NCI-H2107 treated with DMSO at 0.1 percent for 48 hours (cell line): Measurements from ENCODE around the gene TMEM33.

Source experiments
- DNase-seq: peaks from one replicate; lab custom pipeline; 2025; ENCODE audit not compliant: unreplicated experiment; lab: John Stamatoyannopoulos, UW

Gene TMEM33

DNA sequence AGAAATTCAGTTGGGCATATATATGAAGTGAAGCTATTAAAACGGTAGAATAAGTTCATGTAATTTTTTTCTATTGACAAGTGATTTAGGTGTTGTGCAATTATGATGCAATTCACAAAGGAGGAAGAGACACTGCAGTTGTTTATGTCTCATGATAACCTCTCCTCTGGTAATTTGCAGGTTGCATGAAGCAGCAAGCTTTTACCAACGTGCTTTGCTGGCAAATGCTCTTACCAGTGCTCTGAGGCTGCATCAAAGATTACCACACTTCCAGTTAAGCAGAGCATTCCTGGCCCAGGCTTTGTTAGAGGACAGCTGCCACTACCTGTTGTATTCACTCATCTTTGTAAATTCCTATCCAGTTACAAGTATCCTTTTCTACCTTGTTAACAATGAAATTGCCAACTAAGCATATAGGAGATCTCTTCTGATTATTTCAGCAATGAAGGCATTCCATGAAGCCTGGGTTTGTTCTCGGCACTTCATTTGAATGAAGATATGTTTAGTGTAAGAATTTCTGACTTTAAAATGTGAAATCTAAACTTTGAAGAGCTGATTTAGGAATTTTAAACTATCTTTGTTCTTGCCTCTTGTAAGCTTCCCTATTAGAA is 3.9 kb downstream of the TMEM33 start:
- DNase-seq: peak; percentile 15

DNA sequence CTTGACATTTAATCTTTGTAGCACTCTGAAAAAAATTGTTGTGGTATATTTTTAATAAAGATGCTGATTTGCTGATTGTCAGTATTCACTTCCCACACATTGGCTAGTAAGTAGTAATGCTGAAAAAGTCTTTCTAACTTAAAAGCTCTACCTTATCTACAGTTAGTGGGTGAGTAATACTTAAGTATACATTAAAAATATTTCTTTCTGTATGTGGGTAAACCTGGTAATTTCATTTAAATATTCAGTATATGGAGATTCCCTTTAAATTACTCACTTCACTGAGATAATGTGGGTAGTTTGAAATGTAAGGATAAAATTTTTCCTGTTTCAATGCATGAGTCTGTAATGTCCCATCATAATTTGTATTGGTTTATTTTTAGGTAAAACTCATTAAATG is 5.6 kb downstream of the TMEM33 start:
- DNase-seq: no peak

DNA sequence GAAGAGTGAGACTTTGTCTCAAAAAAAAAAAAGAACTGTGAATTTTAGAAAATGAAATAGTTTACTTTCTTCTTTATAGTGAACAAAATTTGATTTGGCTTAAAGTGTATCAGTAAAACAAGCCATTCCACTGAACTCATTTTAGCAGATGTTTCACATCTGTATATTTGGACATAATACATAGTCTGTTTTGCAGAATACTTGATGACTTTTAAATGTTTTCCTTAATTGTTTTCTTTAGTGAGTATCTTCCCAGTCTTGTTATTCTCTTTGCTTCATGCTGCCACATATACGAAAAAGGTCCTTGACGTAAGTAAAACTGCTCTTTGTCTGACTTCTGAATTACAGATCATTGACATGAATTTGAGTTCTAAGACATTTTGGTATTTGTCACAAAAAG is 8.3 kb downstream of the TMEM33 start:
- no peak for DNase-seq

DNA sequence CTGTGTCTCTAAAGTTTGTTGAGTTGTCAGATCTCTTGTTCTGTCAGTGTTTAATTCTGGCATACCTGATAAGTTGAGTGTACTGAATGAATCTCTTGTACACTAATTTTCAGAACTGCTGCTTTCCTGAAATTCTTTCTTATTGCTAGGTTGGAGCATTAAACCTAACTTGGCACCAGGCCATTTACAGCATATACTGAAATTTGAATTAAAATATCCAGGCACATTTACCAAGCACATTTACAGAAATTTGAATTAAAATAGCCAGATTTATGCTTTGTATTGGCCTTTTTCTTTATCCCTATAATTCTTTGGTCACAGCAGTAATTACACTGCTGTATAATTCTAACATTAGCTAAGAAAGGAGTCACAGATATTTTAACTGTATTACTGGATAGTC is 8.9 kb downstream of the TMEM33 start:
- no peak for DNase-seq

DNA sequence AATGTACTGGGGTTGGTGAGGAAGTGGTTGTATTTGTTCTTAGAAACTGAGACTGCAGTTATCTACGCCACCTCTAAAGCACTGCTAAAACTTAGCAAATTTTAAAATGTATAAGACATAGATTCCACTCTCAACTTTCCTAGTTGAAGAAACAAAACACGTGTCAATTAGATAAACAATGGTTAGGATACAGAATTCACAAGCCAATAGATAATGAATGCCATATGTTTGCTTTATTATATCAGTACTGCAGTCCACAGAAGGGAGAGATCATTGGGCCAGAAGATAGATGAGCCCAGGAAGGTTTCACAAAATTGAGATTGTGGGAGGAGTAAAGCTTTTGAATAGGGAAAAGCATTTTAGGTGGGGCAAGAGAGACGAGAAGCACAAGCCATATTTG is 14.3 kb downstream of the TMEM33 start:
- DNase-seq: no peak

DNA sequence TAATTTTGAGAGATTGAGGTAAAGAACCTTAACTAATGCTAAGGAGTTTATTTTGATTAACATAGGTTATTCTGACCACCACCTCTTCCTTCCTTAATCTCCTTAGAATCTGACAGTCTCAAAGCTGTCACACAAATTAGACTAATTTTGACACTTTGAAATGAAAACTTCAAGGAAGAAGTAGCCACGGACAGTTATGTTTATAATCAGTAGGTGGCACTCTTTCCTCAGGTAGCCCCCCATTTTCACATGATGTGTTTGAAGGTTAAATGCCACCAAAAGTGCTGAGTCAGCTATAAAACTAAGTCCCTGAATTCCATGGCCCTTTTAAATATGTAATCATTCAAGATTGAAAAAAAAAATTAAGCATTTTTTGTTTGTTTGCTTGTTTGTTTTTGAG is 22.4 kb downstream of the TMEM33 start:
- no peak for DNase-seq

DNA sequence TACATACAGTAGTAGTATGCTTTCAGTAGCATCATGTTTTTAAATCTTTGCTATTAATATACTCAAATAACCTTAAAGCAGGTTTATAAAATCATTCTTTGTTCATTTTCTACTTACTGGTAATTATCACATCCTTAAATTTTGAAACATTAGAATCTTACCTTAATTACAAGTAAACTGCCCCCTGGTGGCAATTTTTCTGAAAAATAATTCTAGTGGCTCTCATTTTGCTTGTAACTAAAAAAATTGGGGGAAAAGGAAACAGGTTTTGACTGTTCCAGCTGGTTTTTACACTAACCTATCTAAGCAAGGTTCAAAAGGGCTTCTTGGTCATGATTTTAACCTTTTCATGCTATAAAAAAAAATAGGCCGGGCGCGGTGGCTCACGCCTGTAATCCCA is 27.9 kb downstream of the TMEM33 start:
- DNase-seq: no peak

DNA sequence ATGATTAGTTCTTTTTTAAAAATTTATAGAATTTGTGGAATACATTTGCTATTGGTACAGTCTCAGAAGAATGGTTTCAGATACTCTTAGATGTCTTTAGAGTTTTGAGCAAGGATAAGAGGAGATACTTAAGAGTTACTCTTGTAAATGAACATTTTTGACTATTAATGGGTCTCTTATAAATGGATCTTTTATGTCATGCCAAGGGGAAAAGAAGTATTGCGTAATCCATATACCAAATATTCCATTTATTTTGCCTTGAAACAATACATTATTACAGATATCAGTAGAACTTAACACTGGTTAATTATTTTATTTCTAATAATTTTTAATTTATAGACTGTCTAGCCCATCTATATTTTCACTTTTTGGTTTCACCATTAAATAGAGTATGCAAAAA is 29.2 kb downstream of the TMEM33 start:
- no peak for DNase-seq

DNA sequence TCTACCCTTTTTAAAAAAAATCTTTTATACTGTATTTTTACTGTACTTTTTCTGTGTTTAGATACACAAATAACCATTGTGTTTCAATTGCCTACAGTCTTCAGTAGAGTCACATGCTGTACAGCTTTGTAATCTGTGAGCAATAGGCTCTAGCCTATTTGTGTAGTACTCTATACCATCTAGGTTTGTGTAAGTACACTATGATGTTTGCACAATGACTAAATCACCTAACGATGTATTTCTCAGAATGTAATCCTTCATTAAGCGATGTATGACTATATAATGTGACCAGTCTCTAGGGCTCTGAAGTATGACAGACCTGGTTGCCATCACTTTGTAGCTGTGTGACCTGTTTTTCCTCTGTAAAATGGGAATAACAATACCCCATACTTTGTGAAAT is 32.2 kb downstream of the TMEM33 start:
- DNase-seq: no peak

DNA sequence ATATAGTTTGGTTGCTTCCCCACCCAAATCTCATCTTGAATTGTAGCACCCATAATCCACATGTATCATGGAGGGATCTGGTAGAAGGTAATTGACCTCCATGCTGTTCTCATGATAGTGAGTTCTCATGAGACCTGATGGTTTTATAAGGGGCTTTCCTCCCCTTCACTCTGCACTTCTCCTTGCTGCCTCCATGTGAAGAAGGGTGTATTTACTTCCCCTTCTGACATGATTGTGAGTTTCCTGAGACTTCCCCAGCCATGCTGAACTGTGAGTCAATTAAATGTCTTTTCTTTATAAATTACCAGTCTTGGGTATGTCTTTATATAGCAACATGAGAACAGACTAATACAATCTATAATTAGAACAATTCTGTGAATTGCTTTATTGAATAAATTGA is 34.4 kb downstream of the TMEM33 start:
- DNase-seq: no peak

DNA sequence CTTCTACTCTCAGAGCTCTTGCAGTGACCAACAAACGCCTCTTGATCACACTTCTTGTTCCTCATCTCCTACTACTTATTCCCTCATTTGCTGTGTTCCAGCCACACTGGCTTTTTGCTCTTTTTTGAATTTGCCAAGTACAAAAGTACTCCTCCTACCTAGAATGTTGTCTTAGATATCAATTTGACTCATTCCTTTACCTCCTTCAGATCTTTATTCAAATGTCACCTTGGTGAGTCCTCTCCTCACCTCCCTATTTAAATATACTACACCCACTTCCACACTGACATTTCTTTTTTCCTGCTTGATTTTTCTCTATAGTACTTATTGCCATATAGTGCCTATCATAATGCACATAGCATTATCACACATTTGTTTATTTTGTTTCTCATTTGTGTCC is 40.1 kb downstream of the TMEM33 start:
- no peak for DNase-seq

DNA sequence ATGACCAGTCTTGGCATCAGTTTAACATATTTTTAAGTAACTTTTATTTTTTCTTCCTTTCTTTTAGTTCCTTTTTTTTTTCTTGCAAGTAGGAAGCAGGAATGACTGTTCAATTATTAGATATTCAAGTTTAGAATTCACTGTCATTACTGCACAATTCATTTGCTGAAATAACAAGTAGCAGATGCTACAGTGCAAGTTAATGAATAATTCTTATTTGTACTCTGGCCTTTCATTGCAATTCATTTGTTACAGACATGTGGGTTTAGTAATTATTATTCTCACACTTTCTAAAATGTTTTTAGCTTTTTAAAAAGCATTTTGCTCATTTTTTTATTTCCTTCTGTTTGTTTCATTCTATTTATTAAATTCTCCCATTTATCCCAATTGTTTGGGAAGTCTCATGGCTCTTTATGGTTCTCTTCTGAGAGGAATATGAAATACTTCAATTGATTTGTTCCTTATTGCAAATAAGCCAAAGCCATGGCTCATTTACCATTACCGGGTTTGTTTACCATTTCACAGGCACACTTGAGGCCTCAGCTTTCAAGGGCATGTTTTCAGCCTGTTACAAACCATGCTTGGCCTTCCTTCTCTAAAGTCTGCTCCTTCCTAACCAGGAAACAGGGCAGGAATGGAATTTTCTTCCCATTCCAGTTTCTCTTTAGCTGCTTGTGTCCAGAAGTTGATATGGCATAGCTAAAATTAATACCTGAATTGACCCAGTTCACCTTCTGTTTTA is 41.7 kb downstream of the TMEM33 start:
- peak; percentile 7 for DNase-seq

DNA sequence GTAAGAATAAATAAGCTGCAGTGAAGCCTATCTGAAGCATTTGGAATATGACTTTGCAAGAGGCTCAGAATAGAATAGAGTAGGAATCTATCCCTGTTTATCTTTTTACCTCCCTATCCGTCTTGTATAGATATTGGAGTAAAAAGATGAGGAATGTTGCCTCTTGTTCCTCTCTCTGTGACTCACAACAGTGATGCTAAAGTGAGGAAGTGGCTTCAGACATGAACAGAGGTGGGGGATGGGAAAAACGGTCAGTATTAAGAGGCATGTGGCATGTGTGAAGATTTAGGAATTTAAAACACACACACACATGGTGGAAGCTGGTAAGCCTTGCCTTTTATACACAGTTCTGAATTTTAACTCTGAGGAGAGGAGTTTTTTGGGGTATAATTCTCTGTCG is 42.5 kb downstream of the TMEM33 start:
- DNase-seq: no peak

DNA sequence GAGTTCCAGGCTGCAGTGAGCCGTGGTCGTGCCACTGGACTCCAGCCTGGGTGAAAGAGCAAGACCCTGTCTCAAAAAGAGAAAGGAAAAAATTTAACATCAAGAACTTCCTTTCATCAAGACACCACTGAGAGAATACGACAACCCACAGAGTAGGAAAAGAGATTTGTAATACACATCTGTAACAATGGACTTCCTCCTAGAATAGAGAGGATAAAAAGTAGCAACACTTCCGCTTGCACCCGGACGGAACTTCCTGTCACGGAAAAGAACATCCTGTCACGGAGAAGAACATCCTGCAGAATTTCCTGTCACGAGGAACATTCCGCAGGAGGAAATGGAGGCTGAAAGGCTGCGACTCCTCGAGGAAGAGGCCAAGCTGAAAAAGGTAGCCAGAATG is 46.2 kb downstream of the TMEM33 start, which contains the start of gene DCAF4L1:
TSS of gene DCAF4L1 (plus strand) at position 301 of the 400 bp plus-strand sequence. CDS start at position 338, 37 bp downstream.
- no peak for DNase-seq

DNA sequence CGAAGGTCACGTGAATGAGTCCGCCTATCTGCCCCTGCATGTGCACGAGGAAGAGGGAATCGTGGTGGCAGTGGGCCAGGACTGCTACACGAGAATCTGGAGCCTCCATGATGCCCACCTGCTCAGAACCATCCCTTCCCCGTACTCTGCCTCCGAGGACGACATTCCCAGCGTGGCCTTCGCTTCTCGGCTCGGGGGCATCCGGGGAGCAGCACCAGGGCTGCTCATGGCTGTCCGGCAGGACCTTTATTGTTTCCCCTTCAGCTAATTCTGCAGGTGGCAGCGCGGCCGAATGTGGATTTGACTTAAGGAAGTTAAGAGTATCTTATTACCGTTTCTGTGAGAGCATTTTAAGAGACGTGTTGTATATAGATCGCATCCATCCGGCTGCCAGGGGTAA is 47.5 kb downstream of the TMEM33 start:
- DNase-seq: no peak

DNA sequence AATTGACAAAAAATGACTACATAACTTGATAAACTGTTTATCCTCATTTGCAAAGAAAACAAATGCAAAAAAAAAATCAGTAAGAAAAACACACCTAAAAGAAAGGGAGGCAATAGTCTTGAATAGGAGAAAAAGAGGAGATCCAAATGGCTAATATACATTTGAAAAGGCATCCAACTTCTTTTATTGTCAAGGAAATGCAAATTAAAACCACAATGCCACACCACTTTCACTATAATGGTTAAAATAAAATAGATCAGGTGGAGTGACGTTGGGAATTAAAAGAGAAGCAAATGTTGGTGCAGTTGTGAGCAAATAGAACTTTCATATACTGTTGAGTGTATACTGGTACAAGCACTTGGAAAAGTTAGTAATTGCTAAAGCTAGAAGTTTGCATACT is 49.9 kb downstream of the TMEM33 start:
- DNase-seq: no peak

DNA sequence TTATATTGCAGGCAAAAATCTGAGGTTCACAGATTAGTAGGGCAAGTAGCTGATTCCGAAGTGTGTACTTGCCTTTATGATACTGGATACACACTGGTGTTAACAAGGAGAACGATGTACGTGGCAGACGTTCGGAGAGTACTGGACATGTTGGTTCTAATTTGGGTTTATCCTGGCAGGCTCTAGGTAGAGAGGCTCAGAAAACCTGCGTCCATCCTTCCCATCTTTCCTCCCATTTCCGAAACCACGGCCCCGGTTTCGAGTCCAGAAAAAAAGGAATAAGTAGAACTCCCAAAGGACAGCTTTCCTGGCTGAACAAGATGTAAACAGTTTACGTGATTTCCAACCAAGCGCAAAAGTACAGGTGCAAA is 54.8 kb downstream of the TMEM33 start:
- DNase-seq: peak; percentile 41

DNA sequence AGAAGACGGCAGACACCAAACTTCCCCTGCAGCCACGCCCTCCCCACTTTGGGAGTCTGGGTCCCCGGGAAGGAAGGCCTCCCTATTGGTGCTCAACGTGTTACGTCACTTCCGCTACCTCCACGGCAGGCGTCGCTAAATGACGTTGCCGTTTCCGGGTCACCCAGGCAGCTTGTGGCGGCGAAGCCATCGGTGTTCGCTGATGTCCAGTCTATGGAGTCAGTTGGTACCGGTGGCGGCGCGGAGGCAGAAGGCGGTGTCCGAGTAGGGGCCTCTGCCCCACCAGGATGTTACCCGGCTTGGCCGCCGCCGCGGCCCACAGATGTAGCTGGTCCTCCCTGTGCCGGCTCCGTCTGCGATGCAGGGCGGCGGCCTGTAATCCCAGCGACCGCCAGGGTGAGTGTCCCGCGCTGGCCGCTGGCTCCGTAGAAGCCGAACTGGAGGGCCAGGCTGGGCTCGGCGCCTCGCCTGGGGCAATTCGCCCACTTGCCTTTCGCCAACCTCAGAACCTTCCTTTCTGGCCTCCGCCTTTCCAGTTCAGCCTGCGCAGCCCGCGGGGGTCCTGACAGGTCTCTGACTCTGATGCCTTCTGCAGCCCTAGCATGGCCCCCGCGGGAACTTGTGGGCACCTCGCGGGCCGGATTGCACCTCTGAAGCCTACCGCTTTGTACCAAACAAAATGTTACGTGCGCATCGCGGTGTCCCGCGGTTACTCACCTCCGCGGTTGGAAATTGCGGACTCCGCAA is 55.3 kb downstream of the TMEM33 start, which contains the start of gene SLC30A9:
TSS of gene SLC30A9 (plus strand) at position 166 of the 747 bp plus-strand sequence. CDS start at position 288, 122 bp downstream.
- DNase-seq: peak; percentile 67

DNA sequence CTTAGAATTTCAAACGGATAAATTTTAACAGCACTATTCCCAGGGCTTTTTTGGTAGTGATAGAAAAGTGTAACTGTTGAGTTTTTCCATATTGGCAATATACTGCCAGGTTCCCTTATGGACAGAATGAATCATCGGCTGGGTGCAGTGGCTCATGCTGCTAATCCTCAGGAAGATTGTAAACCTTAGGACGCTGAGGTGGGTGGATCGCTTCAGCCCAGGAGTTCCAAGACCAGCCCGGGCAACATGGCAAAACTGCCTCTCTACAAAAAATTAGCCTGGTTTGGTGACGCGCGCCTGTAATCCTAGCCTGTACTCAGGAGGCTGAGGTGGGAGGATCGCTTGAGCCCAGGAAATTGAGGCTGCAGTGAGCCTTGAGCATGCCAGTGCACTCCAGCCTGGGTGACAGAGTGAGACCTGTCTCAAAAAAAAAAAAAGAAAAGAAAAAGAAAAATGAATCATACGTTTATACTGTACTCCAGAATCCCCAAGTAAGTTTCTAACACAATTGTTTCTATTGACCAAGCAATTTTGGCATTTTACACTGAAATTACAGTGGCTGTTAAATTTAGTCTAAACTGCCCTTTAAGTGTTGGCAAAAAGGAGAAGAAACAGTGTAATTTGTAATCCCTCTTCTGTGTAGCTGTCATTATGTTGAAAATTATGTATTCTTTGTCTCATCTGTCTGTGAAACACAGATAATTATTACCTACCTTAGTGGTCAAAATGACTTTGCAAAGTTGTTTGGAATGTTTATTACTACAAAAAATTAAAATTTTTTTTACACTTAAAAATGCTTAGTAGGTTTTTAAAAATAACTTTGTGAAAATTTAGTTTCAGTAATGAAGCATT is 56.9 kb downstream of the TMEM33 start:
- DNase-seq: no peak

DNA sequence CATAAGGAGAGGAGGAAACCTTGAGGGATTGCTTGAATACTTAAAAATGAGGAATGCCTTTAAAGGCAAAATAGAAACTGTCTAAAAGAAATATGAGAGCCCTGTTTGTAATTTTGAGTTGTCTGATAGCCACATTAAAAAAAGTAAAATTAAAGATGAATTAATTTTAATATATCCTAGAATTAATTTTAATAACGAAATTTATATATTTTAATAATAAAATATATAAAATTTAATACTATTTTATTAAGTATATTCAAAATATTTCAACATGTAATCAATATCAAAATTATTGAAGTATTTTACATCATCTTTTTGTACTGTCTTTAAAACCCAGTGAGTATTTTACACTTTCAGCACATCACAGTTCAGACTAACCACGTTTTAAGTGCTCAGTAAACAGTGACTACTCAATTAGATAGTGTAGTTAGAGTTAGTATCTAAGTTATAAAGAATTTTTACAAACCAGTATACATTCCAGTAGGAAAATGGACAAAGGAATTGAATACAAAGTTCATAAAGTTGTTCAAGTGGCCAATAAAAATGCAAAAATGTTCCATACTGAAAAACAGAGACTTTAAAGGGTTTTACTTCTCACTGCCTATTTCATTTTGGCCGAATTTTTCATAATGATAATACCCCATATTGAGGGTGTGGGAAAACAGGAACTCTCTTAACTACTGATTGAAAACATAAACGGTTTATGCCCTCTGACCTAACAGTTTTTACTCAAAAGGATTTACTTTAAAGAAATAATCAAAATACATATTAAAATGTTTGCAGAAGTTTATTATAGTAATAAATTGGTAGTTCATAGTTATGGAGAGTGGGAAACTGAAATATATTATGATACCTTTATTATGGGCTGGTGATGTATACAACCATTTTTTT is 58.0 kb downstream of the TMEM33 start:
- no peak for DNase-seq
